Thoracic aorta (tissue), 2 donors: ENCODE data around the gene BICDL2. TPM values are rescaled to one million over a fixed set of nuclear protein-coding genes. Genes with fewer than 3 reads are reported as not detected.

Experiments
- ATAC-seq: fragments of 150-250 bp; one replicate; pipeline ENCODE4 v1.8.0; 2017; ENCODE audit warnings: low read depth; ENCODE audit not compliant: insufficient number of reproducible peaks, low FRiP score
- DNase-seq: peaks from one replicate; pipeline ENCODE4 v3.0.0-alpha.2; 2020; ENCODE audit warnings: low spot score
- H3K27ac ChIP-seq, 2 donors: fragments of 200-600 bp; sonication (generic); 1 replicate in 1 of 2; 2 replicates in 1 of 2; pipeline ENCODE4 v1.5.1; 2016; ENCODE audit warnings: mild to moderate bottlenecking in 2 of 2, moderate library complexity in 2 of 2
- H3K27me3 ChIP-seq: fragments of 200-600 bp; sonication (generic); replicated peaks from 2 replicates; pipeline ENCODE4 v1.6.0; 2016; ENCODE audit warnings: mild to moderate bottlenecking; ENCODE audit not compliant: insufficient read depth
- H3K36me3 ChIP-seq: fragments of 200-600 bp; sonication (generic); one replicate; pipeline ENCODE4 v1.5.1; 2016
- H3K4me1 ChIP-seq, 2 donors: fragments of 200-600 bp; sonication (generic); 1 replicate in 1 of 2; 2 replicates in 1 of 2; pipeline versions ENCODE4 v1.5.1 to v1.6.0; 2016; ENCODE audit warnings: low read depth in 2 of 2, mild to moderate bottlenecking in 1 of 2; ENCODE audit not compliant: control insufficient read depth in 1 of 2
- H3K4me3 ChIP-seq: fragments of 200-600 bp; sonication (generic); 2 replicates; pipeline ENCODE4 v1.5.1; 2016; ENCODE audit warnings: mild to moderate bottlenecking
- H3K9me3 ChIP-seq: fragments of 200-600 bp; sonication (generic); 2 replicates; pipeline ENCODE4 v1.5.1; 2016
- total RNA-seq, 2 donors: library from RNA; depleted of rRNA; stranded (reverse); fragments of >200 nt; gene quantifications; one replicate each; pipeline versions ENCODE4 v1.1.0 to v1.2.3, GENCODE V29; 2016
- TF ChIP-seq, protein P1 (sequence below): fragments of 200-600 bp; sonication (generic); IDR thresholded peaks from one replicate; pipeline ENCODE4 v1.5.1; 2019; ENCODE audit warnings: antibody characterized with exemption

The BICDL2 gene
- total RNA-seq, 2 donors from 2014 or later, result 1.1 TPM; not detected in 1

DNA sequence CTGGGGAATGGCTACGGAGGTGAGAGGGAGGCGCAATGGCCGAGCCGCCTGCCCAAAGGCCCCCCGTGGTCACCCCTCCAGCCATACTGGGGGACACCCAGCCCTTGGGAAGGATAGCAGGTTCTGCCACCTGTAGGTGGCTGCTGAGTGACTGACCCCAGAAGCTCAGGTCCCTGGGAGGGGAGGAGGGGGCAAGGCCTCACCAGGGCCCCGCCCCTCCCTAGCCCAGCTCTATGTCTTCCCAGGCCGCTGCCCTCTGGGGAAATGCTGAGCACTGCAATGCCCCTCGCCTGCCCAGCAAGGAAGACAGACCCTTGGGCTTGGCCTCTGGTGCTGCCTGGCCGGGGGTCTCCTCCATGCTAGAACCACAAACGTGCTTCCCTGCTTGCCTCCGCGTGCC is 35.4 kb downstream of the BICDL2 start:
- no peak overlapping the region for H3K4me3 ChIP-seq
- no peak overlapping the region for H3K27ac ChIP-seq

GRCh38 chr16:3000540-3000939 is 36.2 kb downstream of the BICDL2 start:
- H3K4me3 ChIP-seq, result no peak overlapping the region
- no peaks in the 10 kb centered on the region for H3K9me3 ChIP-seq
- no peak overlapping the region for H3K27ac ChIP-seq
- DNase-seq (no peak), ATAC-seq (no peak)
- H3K4me1 ChIP-seq, result peaks cover 0 to 2% of the 10 kb centered on the region in 2 donors
- H3K27me3 ChIP-seq, result no peaks in the 10 kb centered on the region
- TF ChIP-seq, protein P1, sequence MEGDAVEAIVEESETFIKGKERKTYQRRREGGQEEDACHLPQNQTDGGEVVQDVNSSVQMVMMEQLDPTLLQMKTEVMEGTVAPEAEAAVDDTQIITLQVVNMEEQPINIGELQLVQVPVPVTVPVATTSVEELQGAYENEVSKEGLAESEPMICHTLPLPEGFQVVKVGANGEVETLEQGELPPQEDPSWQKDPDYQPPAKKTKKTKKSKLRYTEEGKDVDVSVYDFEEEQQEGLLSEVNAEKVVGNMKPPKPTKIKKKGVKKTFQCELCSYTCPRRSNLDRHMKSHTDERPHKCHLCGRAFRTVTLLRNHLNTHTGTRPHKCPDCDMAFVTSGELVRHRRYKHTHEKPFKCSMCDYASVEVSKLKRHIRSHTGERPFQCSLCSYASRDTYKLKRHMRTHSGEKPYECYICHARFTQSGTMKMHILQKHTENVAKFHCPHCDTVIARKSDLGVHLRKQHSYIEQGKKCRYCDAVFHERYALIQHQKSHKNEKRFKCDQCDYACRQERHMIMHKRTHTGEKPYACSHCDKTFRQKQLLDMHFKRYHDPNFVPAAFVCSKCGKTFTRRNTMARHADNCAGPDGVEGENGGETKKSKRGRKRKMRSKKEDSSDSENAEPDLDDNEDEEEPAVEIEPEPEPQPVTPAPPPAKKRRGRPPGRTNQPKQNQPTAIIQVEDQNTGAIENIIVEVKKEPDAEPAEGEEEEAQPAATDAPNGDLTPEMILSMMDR, result no peak
- H3K36me3 ChIP-seq, result no peaks in the 10 kb centered on the region

More for the DNA sequence above, 35.4 kb downstream of the BICDL2 start:
- Histone ChIP-seq H3K27me3 (no peaks in the 10 kb centered on the region), H3K4me1 (peaks cover 0 to 2% of the 10 kb centered on the region in 2 donors), H3K36me3 (no peaks in the 10 kb centered on the region), H3K9me3 (no peaks in the 10 kb centered on the region)
- ATAC-seq (no peak), DNase-seq (no peak)
- TF ChIP-seq, protein P1, result no peak

DNA sequence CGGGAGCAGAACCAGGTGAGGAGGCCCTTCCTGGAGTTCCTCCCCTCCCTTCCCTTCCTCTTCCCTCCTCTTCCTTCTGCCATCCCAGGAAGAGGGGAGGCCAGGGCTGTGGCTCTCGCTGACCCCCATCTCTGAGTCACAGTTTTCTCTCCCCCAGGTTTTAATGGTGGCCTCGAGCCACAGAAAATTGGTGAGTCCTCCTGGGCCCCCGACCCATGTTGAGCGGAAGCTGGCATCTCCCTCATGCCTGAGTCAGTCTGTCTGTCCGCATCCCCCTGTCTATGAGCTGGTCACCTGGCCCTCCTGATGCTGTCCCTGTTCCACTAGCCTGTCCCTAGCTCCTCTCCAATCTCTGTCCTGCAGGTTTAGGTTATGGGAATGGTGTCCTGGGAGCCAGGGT is 36.8 kb downstream of the BICDL2 start:
- no peaks in the 10 kb centered on the region for H3K36me3 ChIP-seq
- TF ChIP-seq, protein P1, result no peak
- H3K4me3 ChIP-seq, result no peak overlapping the region
- peaks cover 0 to 2% of the 10 kb centered on the region in 2 donors for H3K4me1 ChIP-seq
- H3K9me3 ChIP-seq, result no peaks in the 10 kb centered on the region
- no peak overlapping the region for H3K27ac ChIP-seq
- ATAC-seq (no peak), DNase-seq (no peak)
- no peaks in the 10 kb centered on the region for H3K27me3 ChIP-seq

GRCh38 chr16:2996298-2996697 is 40.4 kb downstream of the BICDL2 start:
- no peak for DNase-seq
- no peaks in the 10 kb centered on the region for H3K27me3 ChIP-seq
- ATAC-seq, result no peak
- TF ChIP-seq, protein P1, result no peak
- H3K4me3 ChIP-seq, result no peak overlapping the region
- no peaks in the 10 kb centered on the region for H3K4me1 ChIP-seq
- no peaks in the 10 kb centered on the region for H3K9me3 ChIP-seq
- no peak overlapping the region for H3K27ac ChIP-seq
- no peaks in the 10 kb centered on the region for H3K36me3 ChIP-seq

DNA sequence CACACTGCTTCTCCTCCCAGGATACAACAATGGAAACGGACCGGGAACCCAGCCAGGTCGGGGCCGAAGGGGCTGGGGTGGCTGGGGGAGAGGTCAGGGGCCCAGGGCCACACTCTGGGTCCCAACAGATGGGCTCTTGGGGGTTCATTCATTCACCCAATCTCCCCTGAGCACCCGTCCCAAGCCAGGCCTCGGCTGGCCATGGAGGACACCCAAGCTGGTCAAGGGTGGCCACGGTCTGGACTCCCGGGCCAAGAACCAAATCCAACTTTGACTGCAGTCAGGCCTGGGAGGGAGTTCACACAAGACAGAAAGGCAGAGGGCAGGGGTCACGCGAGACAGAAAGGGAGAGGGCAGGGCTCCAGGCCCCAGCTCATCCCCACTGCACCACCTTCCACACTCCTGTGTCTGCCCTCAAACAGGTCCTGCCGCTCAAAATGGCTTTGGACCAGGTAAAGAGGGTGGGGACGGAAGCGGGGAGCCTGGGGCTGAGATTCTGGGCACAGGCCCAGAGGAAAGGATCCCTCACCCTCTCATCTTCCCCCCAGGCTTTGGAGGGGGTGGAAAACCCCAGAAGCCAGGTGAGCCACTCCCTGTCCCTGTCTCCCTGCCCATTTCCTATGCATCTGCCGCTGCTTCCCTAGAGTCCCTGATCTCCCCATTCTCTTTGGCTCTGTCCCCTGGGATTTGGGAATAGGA is 44.2 kb downstream of the BICDL2 start:
- Histone ChIP-seq H3K4me1 (no peaks in the 10 kb centered on the region), H3K4me3 (no peak overlapping the region), H3K27ac (no peak overlapping the region), H3K27me3 (no peaks in the 10 kb centered on the region), H3K9me3 (no peaks in the 10 kb centered on the region), H3K36me3 (no peaks in the 10 kb centered on the region)
- DNase-seq (no peak), ATAC-seq (no peak)
- TF ChIP-seq, protein P1, result no peak
